Fibroblast of gingiva (primary cell): ENCODE data around the gene DNM3.

Experiments
- DNase-seq: peaks from one replicate; pipeline ENCODE4 v3.0.0-alpha.2; 2011; ENCODE audit warnings: low read depth

The DNM3 gene

GRCh38 chr1:172177849-172178248 lies 336.6 kb downstream of the DNM3 start:
- no peak for DNase-seq

DNA sequence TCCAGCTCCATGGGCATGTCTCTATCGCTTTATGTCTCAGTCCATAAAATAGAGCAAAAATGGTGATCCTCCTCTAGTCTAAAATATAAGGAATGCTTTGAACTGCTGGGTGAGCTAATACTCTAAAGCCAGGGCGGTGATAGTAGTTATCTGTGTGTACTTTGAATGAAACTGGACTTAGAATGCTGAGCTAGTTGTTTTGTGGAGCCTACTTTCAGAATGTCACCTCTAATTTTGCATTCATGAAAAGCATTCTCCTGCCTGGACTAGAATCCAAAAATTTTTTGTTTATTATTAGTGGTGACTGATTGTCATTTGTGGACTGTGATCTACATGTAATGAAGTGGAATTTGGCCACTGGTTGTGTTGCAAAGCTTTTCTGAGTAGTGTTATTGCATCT lies 337.6 kb downstream of the DNM3 start:
- DNase-seq, result no peak

- DNase-seq, result no peak
Observed at GRCh38 chr1:172179918-172180317, 338.6 kb downstream of the DNM3 start.

- peak; percentile 56 for DNase-seq
Observed at GRCh38 chr1:172180501-172181285, 339.4 kb downstream of the DNM3 start.

- no peak for DNase-seq
Observed at GRCh38 chr1:172184506-172185191, 343.4 kb downstream of the DNM3 start.

GRCh38 chr1:172185211-172185610 lies 343.9 kb downstream of the DNM3 start:
- peak; percentile 24 for DNase-seq

DNA sequence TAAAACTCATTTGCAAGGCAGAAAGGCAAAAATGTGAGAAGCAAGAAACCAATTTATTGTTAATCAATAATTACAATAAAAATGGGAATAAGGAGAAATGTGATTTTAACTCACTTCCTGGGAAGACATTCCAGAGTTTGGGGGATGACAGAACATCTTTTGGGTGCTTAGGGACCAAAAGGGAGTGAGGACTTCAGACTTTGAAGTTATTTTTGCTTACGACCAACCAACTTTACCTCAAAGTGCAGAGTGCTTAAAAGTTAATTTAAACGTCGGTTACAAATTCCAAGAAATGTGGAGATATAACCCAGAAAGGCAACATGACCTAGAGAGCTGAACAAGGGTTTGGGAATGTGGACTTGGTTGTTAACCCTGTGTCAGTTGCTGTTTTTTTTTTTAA lies 344.7 kb downstream of the DNM3 start:
- DNase-seq, result no peak

DNA sequence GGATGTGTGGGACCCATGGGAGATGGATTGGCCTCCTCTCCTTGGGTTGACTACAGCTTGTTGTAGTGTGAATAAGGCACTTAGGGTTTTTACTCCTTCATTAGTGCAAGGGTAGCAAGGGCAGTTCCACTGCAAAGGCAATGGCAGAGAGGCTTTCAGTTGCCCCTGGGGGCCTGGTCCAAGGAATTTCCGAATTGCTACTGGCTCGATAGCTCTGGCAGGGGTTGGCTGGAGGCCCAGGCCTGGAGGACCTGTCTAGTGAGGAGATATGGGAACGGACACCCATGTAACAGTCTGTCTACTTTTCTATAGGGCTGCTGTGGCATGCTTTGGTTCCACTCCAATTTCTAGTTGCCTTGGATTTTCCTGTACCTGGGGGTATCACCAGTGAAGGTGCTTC lies 360.3 kb downstream of the DNM3 start:
- DNase-seq, result no peak

- peak; percentile 32 for DNase-seq
Observed at GRCh38 chr1:172203135-172203823, 362.0 kb downstream of the DNM3 start.

- no peak for DNase-seq
Observed at GRCh38 chr1:172203902-172204301, 362.6 kb downstream of the DNM3 start.

DNA sequence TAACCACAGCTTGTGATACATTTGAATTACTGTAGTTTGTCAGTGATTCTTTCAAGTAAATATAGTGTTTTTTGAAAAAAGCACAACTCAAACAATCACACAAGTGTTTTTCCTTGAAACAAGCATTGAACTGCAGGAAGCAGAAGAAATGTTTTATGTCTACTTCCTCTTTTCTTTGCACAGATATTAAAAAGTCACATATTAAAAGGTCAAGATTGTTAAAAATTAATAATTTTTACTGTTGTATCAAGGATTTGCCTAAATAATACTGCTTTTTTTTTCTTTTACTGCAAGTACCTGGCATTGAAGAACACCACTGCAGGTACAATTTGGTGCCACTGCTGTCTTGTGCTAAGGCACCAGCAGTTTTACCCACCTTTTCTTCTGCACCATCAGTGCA lies 365.0 kb downstream of the DNM3 start:
- no peak for DNase-seq

DNA sequence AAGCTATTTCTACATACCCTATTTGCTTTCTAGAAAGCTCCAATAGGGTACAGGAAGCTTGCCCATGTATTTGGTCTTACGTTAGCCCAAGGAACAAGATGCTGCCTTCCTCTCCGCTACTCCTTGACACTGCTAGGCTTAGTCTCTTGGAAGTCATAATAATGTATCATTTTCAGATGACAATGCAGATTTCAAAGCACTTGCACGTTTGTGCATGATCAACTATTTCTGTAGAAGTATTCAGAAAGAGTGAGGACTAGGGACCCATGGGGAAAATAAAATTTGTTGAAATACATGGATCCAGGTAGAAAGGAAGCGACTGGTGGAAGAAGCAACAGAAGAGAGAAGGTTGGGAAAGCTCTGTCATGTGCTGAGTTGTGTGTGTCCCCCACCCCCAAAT lies 367.3 kb downstream of the DNM3 start:
- DNase-seq, result no peak

GRCh38 chr1:172211221-172211620 lies 369.9 kb downstream of the DNM3 start:
- DNase-seq, result no peak

DNA sequence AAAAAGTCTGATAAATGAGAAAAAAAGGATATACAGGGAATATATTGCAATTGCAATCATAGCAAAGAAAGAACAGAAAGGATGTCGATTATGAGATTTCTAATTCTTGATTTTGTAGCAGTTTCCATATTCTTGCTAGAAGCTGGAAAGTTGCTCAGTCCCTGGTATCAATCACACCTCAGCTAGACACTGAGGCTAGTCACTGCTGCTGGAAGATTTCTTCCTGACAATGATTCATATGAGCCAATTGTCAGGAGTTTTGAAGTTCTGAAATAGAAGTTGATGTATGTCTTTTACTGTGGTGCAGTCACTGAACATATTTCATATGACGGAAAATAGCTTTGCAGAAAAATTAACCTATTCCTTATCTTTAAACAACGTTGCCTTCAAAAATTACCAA lies 370.8 kb downstream of the DNM3 start:
- DNase-seq, result no peak

GRCh38 chr1:172215006-172215405 lies 373.7 kb downstream of the DNM3 start:
- no peak for DNase-seq

DNA sequence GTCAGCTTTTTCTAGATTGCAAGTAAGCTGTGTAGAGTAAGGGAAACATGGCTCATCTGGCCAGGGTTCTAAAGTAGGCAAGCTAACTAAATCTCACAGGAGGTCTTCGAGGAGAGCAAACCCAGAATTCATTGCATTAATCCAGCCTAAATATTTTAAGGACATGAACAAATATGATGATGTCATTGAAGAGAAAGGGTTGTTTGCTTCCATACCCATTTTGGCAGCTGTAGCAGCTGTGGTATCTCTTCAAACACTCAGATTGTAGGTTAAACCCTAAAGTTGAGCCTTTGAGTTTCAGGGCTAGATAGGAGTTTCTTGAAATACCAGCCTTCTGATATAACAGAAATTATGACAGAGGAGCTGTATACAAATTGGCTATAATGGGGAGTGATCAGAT lies 378.7 kb downstream of the DNM3 start:
- no peak for DNase-seq

DNA sequence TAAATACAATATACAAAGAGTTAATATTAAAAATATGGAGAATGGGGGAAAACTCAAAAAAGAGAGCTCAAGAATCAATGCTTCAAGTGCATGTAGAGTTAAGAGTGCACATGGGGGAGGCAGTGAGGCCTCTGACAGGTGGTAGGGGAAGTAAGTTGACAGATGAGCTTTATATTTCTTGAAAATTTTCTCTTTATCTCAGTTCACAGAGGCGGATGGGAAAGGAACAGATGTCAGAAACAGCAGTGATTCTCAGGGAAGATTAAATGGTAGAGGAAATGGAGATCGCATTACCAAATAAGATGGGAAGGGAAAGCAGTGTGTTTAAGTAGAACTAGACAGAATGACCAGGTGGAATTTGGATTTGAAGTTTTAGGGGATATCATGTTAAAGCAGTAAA lies 379.1 kb downstream of the DNM3 start:
- no peak for DNase-seq

DNA sequence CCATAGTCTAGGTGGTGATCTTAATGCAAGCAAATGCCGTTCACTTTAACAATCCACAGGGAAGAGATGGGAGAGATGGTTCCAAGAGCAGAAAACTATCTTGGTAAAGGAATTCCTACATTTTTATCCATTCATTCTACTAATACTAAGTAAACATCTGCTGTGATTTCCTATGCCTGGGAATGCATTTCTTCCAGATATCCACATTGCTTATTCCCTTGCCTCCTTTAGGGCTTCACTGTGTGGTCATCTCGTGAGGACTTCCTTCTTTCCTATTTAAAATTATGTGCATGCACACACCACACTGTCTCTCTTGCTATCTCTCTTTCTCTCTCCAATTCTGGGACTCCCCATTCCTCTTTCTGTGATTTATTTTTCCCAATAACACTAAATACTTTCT lies 380.1 kb downstream of the DNM3 start:
- no peak for DNase-seq

DNA sequence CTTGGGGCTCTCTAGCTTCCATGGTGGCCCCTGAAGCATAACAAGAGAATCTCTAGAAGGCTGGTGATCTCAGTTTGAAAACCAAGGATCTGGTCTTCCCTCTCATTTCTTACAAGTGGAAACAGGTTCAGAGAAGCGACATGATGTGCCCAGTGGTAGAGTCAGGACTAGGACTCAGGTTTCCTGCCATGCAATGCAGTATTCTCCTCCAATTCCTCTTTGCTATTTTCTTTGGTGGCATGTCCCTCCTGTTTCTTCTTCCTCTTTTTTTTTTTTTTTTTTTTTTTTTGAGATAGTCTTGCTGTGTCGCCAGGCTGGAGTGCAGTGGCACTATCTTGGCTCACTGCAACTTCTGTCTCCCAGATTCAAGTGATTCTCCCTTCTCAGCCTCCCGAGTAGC lies 383.6 kb downstream of the DNM3 start:
- no peak for DNase-seq

- DNase-seq, result no peak
Observed at GRCh38 chr1:172229942-172230341, 388.6 kb downstream of the DNM3 start.

DNA sequence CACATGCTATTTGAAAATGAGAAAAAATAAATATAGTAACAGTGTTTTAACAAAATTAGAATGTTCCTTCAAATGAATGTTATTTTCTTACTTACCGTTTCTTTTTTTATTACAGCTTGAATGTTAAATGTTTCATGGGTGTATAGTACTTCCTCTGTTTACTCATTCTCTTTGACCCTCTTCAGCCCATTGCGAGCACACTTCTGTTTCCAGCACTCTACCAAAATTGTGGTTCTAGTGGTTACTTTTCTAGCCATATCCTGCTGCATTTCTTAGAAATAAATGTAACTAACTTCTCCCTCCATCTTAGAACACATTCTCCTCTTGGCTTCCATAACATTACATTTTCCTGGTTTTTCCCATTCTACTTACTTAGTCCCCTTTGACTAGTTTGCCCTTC lies 389.2 kb downstream of the DNM3 start:
- no peak for DNase-seq

GRCh38 chr1:172236958-172237357 lies 395.7 kb downstream of the DNM3 start:
- no peak for DNase-seq

GRCh38 chr1:172238158-172238557 lies 396.9 kb downstream of the DNM3 start:
- no peak for DNase-seq
